ENCODE results near the gene FGD3. TPM values are rescaled to one million over a fixed set of nuclear protein-coding genes. Genes with fewer than 3 reads are reported as not detected.

FGD3 gene
- total and polyA plus RNA-seq, 2 of the 8 experiments (the other 6 are each of a cell fraction or from before 2014, with no cell fraction given), result 1.4 to 1.9 TPM

GRCh38 chr9:93053781-93054331, 106.5 kb downstream of the FGD3 start:
- Histone ChIP-seq H3K79me2 (ENCODE audit: control insufficient read depth in 1 of 2, insufficient read depth in 2 of 2, low read length in 2 of 2) (no peaks in the 10 kb centered on the region), H3K4me2 (ENCODE audit: insufficient read depth in 1 of 2, low read depth in 2 of 2, low read length in 2 of 2) (no peak overlapping the region), H2BK15ac (ENCODE audit: low read length) (no peak overlapping the region), H3K27ac (ENCODE audit: low read depth, low read length) (no peak overlapping the region), H3K9me3 (ENCODE audit: insufficient read depth in 2 of 2, low read depth in 1 of 2, low read length in 1 of 2) (no peaks in the 10 kb centered on the region), H3K4me3 (ENCODE audit: extremely low read depth in 1 of 4, insufficient read depth in 2 of 4, low read depth in 3 of 4, low read length in 4 of 4) (no peak overlapping the region), H2BK20ac (ENCODE audit: low read length) (no peak overlapping the region), H3K23ac (ENCODE audit: insufficient read length) (no peak overlapping the region), H4K8ac (ENCODE audit: extremely low read depth, insufficient read depth, low read length) (no peak overlapping the region), H3K79me1 (ENCODE audit: low read depth, low read length) (no peaks in the 10 kb centered on the region), H3K23me2 (ENCODE audit: low read depth, low read length) (peaks cover 2% of the 10 kb centered on the region; the same call in 1 of the 2 replicates), H2BK120ac (replicated peaks; ENCODE audit: low read depth, low read length) (peak overlapping the region; percentile 26), H3K36me3 (ENCODE audit: control insufficient read depth in 2 of 4, insufficient read depth in 4 of 4, low read length in 3 of 4) (no peaks in the 10 kb centered on the region; a peak in 1 of 8 replicates), H3K27me3 (replicated peaks in 1 of 4; ENCODE audit: control insufficient read depth in 3 of 4, extremely low read depth in 1 of 4, insufficient read depth in 3 of 4, low read length in 3 of 4) (peaks cover 0 to 10% (median 4%) of the 10 kb centered on the region in 4 experiments; a peak in 3 of 7 replicates), H3K9ac (replicated peaks in 1 of 4; ENCODE audit: extremely low read depth in 1 of 4, low read depth in 3 of 4, low read length in 3 of 4) (no peak overlapping the region), H2BK5ac (ENCODE audit: low read depth, low read length) (no peak overlapping the region), H4K91ac (replicated peaks; ENCODE audit: insufficient read length, low read length) (no peak overlapping the region), H2AFZ (ENCODE audit: low read length) (no peak overlapping the region), H2AK5ac (ENCODE audit: low read depth, low read length) (peak overlapping the region; percentile 19; the same call in 1 of the 2 replicates), H3K56ac (replicated peaks; ENCODE audit: insufficient read length, low read depth, low read length) (no peak overlapping the region), H3K18ac (ENCODE audit: extremely low read depth, low read length) (no peak overlapping the region), H4K20me1 (replicated peaks in 1 of 2; ENCODE audit: control insufficient read depth in 1 of 2, insufficient read depth in 2 of 2, low read length in 2 of 2) (no peaks in the 10 kb centered on the region), H3K4ac (replicated peaks; ENCODE audit: insufficient read length, low read depth, low read length) (no peak overlapping the region), H4K5ac (ENCODE audit: insufficient read length, low read depth, low read length) (no peak overlapping the region), H3K4me1 (replicated peaks in 1 of 4; ENCODE audit: control insufficient read depth in 3 of 4, insufficient read depth in 4 of 4, low read length in 3 of 4) (peaks cover 7 to 21% (median 16%) of the 10 kb centered on the region in 4 experiments), H3K14ac (ENCODE audit: insufficient read length) (no peak overlapping the region), H2BK12ac (ENCODE audit: low read depth, low read length) (no peak overlapping the region; the same call in 1 of the 2 replicates)
- ChIA-PET CTCF (ENCODE audit: partially characterized antibody) (interaction anchor here (0.6 to 6.0 kb wide), 11 partner anchors 12 to 317 kb away, joined by 3 to 44 read pairs (median 4); no protein-coding TSS in a partner anchor), POLR2A (ENCODE audit: partially characterized antibody) (interaction anchor here (0.8 kb wide), 1 partner anchor 78 kb away, joined by 3 read pairs; no protein-coding TSS in a partner anchor)
- FAIRE-seq, result no peak
- DNase-seq (ENCODE audit: low read depth in 1 of 2, low spot score in 2 of 2), result no peak
- 83% methylated on average over 5 of the region's 5 CpGs; no CpG with 5 or more reads in 1 of the 2 experiments for WGBS, 2 experiments (ENCODE audit: extremely low coverage in 1 of 2, insufficient coverage in 1 of 2, insufficient read length in 1 of 2, insufficient replicate concordance in 2 of 2, low coverage in 1 of 2, low lambda C conversion rate in 2 of 2, missing lambda C conversion rate in 1 of 2)
- TF ChIP-seq SUZ12 (IDR thresholded peaks at IDR 0.05; ENCODE audit: low read length) (no peak), CEBPB (IDR thresholded peaks at IDR 0.05; ENCODE audit: low read depth, low read length) (no peak), NANOG (IDR thresholded peaks at IDR 0.05; ENCODE audit: insufficient read depth, low read depth, low read length, poor library complexity, severe bottlenecking) (no peak), CTCF (IDR thresholded peaks at IDR 0.05; ENCODE audit: control extremely low read depth in 1 of 3, insufficient read depth in 1 of 3, low read depth in 1 of 3, low read length in 3 of 3) (no peak), SIN3A (conservative IDR thresholded peaks at IDR 0.05 in 1 of 2, IDR thresholded peaks at IDR 0.05 in 1 of 2; ENCODE audit: low read depth in 1 of 2, low read length in 2 of 2) (no peak)

All from H1 (cell line).